ENCODE results near the gene GDPD1. TPM values are rescaled to one million over a fixed set of nuclear protein-coding genes. Genes with fewer than 3 reads are reported as not detected.

Gene GDPD1
- total RNA-seq, 2 donors from 2014 or later: 3.4 to 5.0 TPM

DNA sequence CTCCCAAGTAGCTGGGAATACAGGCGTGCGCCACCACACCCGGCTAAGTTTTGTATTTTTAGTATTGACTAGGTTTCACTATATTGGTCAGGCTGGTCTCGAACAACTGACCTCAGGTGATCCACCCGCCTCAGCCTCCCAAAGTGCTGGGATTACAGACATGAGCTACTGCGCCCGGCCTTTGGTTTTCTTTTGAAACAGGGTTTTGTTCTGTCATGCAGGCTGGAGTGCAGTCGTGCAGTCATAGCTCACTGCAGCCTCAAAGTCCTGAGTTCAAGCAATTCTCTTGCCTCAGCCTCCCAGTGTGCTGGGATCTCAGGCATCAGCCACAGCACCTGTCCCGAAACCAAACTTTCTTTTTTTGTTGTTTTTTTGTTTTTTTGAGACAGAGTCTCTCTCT is 39.7 kb upstream of the GDPD1 start:
- no peak overlapping the region for H3K4me3 ChIP-seq
- no peaks in the 10 kb centered on the region for H3K36me3 ChIP-seq
- H3K9ac ChIP-seq (ENCODE audit: low read depth in 2 of 2, low read length in 2 of 2): no peak overlapping the region
- DNase-seq: no peak
- intact Hi-C loops (cut with DNase I): no loop called here
- no peaks in the 10 kb centered on the region for H3K9me3 ChIP-seq
- TF ChIP-seq, protein P1, sequence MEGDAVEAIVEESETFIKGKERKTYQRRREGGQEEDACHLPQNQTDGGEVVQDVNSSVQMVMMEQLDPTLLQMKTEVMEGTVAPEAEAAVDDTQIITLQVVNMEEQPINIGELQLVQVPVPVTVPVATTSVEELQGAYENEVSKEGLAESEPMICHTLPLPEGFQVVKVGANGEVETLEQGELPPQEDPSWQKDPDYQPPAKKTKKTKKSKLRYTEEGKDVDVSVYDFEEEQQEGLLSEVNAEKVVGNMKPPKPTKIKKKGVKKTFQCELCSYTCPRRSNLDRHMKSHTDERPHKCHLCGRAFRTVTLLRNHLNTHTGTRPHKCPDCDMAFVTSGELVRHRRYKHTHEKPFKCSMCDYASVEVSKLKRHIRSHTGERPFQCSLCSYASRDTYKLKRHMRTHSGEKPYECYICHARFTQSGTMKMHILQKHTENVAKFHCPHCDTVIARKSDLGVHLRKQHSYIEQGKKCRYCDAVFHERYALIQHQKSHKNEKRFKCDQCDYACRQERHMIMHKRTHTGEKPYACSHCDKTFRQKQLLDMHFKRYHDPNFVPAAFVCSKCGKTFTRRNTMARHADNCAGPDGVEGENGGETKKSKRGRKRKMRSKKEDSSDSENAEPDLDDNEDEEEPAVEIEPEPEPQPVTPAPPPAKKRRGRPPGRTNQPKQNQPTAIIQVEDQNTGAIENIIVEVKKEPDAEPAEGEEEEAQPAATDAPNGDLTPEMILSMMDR (IDR thresholded peaks at IDR 0.05): no peak
- no peaks in the 10 kb centered on the region for H3K4me1 ChIP-seq
- H3K27me3 ChIP-seq: no peaks in the 10 kb centered on the region
- no peak overlapping the region for H3K27ac ChIP-seq

DNA sequence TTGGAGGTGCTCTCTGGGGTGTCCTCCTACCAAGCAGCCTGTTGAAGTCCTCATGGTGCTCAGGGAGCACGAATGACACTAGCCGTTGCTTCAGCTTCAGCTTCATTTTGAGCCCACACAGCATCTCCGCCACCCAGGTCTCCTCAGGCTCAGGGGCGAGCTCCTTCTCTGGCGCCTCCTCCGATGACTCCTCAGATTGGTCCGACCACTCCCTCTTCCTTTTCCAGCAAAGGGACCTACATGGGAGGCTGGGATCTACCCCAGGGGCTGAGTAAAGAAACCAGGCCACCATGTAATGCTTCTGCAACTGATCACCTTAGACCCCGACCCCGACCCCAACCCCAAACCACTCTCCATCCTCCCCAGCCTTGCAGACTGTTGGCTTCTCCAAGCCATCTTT is 38.8 kb upstream of the GDPD1 start:
- no peak overlapping the region for H3K4me3 ChIP-seq
- no peaks in the 10 kb centered on the region for H3K36me3 ChIP-seq
- no peaks in the 10 kb centered on the region for H3K27me3 ChIP-seq
- H3K27ac ChIP-seq: no peak overlapping the region
- no peaks in the 10 kb centered on the region for H3K4me1 ChIP-seq
- no peak for DNase-seq
- intact Hi-C loops (cut with DNase I): no loop called here
- H3K9ac ChIP-seq (ENCODE audit: low read depth in 2 of 2, low read length in 2 of 2): no peak overlapping the region
- H3K9me3 ChIP-seq: no peaks in the 10 kb centered on the region
- TF ChIP-seq, protein P1 (IDR thresholded peaks at IDR 0.05): no peak

DNA sequence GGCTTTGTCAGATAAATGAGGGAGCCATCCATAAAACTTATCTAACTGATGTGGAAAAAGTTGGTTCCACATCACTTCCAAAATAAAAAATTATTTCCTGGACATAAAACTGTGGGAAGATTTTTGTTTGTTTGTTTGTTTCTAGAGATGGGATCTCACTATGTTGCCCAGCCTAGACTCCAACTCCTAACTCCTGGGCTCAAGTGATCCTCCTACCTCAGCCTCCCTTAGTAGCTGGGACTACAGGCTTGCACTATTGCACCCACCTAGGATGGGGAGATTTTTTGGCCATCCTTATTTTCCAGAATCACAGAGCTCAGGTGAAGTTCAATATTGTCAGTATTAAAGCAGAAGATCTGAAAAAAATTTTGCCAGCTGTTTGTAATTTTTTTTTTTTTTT is 34.3 kb upstream of the GDPD1 start:
- TF ChIP-seq, protein P1 (IDR thresholded peaks at IDR 0.05): no peak
- Histone ChIP-seq H3K36me3 (no peaks in the 10 kb centered on the region), H3K4me3 (no peak overlapping the region), H3K9me3 (no peaks in the 10 kb centered on the region), H3K27ac (no peak overlapping the region), H3K4me1 (no peaks in the 10 kb centered on the region), H3K27me3 (no peaks in the 10 kb centered on the region), H3K9ac (ENCODE audit: low read depth in 2 of 2, low read length in 2 of 2) (no peak overlapping the region)
- DNase-seq: no peak
- intact Hi-C loops (cut with DNase I): no loop called here

DNA sequence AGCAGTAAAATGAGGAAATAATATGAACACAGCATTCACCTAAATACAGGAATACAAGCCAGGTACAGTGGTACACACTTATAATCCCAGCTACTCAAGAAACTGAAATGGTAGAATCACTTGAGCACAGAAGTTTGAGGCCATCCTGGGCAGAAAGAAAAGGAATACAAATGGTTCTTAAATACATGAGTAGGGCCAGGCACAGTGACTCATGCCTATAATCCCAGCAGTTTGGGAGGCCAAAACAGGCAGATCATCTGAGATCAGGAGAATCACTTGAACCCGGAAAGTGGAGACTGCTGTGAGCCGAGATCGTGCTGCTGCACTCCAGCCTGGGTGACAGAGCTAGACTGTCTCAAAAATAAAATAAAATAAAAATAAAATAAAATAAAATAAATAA is 33.5 kb upstream of the GDPD1 start:
- TF ChIP-seq, protein P1 (IDR thresholded peaks at IDR 0.05): no peak
- Histone ChIP-seq H3K4me3 (no peak overlapping the region), H3K27me3 (no peaks in the 10 kb centered on the region), H3K36me3 (no peaks in the 10 kb centered on the region), H3K9ac (ENCODE audit: low read depth in 2 of 2, low read length in 2 of 2) (no peak overlapping the region), H3K9me3 (no peaks in the 10 kb centered on the region), H3K4me1 (no peaks in the 10 kb centered on the region), H3K27ac (no peak overlapping the region)
- intact Hi-C loops (cut with DNase I): no loop called here
- DNase-seq: no peak

DNA sequence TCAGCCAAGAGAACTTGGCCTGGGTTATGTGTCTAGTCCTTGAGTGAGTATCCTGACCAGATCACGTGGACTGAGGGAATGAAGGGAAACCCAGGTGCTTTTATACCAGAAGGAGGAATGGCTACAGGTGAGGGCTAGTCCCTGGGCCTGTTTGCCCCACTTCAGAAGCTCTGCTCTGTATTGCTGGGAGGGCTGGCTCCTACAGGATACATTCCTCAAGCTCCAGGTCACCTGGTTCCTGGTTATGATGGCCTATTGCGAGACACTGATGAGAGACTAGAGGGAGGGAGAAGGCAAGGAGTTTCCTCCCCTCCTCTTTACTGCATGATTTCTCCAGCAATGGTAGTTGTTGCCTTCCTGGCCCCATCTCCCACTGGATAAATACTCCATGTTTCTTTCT is 29.5 kb upstream of the GDPD1 start:
- H3K27ac ChIP-seq: no peak overlapping the region
- H3K4me3 ChIP-seq: no peak overlapping the region

More for the DNA sequence above, 29.5 kb upstream of the GDPD1 start:
- intact Hi-C loops (cut with DNase I): no loop called here
- Histone ChIP-seq H3K4me1 (no peaks in the 10 kb centered on the region), H3K9ac (ENCODE audit: low read depth in 2 of 2, low read length in 2 of 2) (no peak overlapping the region), H3K27me3 (no peaks in the 10 kb centered on the region), H3K36me3 (no peaks in the 10 kb centered on the region), H3K9me3 (no peaks in the 10 kb centered on the region)
- TF ChIP-seq, protein P1 (IDR thresholded peaks at IDR 0.05): no peak
- no peak for DNase-seq
